ENCODE data around the gene CBX1.
"Not testable (repeated sequence)": the region's sequence is repeated elsewhere in the genome, so short reads cannot be mapped to it uniquely, and the experiment has no call there.

CBX1 gene

DNA sequence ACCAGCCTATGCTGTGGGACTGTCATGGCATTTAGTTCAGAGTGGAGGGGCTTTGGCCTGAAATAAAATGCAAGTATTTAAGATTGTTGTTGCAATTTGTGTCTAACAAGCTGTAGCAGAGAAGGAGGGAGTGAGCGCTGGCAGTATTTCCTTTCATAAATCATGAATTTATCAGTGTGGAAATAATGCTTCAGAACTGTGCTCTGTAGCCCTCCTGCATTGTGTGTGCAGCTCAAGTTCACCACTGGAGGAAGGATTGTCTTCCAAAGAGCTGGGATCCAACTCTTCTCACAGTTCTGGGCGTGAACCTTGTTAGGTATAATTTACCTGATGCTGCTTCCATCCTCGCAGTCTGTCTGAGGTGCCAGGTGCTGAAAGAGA is 21.4 kb upstream of the CBX1 start:
- DNase-seq, result no peak

GRCh38 chr17:48121923-48122664 is 20.8 kb upstream of the CBX1 start:
- DNase-seq, result no peak

GRCh38 chr17:48113201-48113676 is 12.0 kb upstream of the CBX1 start:
- no peak for DNase-seq

GRCh38 chr17:48111937-48112241 is 10.6 kb upstream of the CBX1 start:
- no peak for DNase-seq

GRCh38 chr17:48110761-48111160 is 9.5 kb upstream of the CBX1 start:
- no peak for DNase-seq

DNA sequence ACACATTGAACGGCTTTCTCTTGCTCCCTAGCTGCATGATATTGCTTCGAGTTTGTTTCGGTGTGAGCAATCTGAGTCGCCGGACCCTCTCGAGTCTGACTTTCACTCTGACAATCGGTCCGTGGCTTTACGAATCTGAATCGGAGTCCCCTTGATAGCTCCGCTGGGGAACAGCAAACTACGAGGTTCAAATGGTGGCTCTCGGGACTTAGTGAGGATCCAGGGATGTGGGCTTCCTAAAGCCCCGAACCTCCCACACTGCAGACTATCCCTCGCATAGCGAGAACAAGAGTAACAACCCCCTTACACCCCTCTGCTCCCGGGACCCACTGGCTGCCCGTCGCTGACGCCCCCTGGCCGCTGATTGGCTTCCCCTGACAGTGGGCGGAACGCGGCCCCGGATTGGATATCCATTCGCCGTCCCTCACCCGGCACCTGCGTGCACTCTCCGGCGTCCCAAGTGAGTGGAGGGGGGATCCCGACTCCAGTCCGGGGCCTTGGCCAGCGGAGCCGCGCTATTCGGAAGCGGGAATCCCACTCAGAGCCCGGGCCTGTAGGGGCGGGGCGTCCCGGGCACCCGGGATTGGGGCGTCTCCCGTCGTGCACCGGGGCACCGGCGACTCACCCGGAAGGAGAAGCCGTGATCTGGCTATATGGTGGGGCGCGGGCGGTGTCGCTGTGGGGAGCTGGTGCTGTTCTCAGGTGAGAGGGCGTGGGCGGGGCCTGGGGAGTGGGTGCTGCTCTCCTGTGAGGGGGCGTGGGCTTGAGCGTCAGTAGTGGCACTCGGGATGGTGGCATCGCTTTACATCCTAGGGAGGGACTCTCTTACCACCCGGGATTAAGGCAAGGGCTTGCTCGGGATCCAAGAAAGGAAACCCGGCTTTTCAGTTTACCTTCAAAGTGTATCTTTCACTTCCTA is 6.1 kb upstream of the CBX1 start, which contains the start of gene SNX11:
TSS of gene SNX11 (plus strand) at position 630 of the 919 bp plus-strand sequence. CDS start 4,278 bp downstream, outside the sequence.
- peak; percentile 87 for DNase-seq

DNA sequence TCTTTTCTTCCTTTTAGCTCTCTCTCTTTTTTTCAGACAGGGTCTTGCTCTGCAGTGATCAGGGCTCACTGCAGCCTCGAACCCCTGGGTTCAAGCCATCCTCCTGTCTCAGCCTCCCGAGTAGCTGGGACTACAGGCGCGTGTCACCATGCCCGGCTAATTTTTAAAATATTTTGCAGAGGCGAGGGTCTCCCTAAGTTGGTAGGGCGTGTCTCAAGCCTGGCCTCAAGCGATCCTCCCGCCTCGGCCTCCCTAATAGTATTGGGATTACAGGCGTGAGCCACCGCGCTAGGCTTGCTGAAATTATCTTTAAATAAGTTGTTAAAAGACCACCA is 5.5 kb upstream of the CBX1 start:
- no peak for DNase-seq

DNA sequence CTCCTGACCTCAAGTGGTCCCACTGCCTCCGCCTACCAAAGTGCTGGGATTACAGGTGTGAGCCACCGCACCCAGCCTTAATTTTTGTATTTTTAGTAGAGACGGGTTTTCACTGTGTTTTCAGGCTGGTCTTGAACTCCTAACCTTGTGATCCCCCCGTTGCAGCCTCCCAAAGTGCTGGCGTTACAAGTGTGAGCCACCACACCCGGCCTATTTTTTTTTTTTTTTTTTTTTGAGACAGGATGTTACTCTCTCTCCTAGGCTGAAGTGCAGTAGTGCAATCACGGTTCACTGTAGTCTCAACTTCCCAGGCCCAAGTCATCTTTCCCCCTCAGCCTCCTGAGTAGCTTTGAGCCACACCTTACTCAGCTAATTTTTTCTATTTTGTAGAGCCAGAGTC is 3.2 kb upstream of the CBX1 start:
- DNase-seq, result no peak

GRCh38 chr17:48102798-48103715 is 1.8 kb upstream of the CBX1 start:
- DNase-seq, result no peak

- DNase-seq, result no peak
Observed at GRCh38 chr17:48102043-48102750, 919 bp upstream of the CBX1 start.

- peak; percentile 83 for DNase-seq
Observed at GRCh38 chr17:48100591-48101011, 677 bp downstream of the CBX1 start.

DNA sequence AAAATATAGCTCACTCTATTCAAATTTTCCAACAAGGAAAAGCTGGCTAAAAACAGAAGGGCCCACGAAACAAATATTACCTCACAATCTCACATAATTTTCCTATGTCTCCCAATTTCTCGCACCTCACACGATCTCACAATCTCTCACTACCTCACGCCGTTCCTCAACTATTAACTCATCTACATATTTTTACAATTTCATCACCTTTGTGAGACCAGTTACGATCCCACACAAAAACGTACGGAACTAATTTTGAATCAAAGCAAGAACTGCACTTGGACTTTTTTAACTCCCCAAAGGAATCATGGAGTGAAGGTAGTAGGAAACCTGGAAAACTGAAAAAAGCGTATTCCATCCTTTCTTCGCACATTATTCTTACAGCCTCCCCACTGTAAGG is 1.1 kb downstream of the CBX1 start:
- DNase-seq, result no peak

DNA sequence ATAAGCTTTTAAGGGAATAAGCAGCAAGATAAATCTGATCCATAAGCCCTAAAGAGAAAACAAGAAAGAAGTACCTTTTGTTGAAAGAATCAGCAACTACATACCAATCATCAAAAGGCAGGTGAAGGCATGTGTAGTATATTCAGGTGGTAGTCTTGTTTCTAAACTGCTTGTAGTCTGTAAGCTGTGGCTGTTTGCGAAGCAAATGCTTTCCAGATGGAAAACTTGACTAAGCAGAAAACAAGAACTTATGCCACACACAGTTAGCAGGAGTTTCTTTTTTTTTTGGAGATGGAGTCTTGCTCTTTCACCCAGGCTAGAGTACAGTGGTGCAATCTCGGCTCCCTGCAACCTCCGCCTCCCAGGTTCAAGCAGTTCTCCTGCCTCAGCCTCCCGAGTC is 5.7 kb downstream of the CBX1 start:
- no peak for DNase-seq

- no peak for DNase-seq
Observed at GRCh38 chr17:48093341-48094045, 7.8 kb downstream of the CBX1 start.

DNA sequence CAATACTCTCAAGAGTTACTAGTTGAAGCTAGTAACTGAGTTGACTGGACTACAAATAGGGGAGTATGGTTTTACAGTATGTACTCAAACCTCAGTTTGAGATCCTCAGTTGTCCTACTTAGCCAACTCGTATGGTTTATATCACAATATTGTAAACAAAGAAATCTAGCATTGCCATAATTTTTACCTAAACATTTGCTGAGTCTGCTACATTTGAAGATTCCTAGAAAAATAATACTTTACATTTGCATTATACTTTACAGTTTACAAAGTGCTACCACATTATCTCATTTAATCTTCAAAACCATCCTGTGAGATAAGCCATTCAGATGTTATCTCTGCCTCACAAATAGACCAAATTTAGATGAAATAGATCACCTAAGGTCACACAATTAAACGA is 16.3 kb downstream of the CBX1 start:
- no peak for DNase-seq

- no peak for DNase-seq
Observed at GRCh38 chr17:48081858-48082257, 19.4 kb downstream of the CBX1 start.

DNA sequence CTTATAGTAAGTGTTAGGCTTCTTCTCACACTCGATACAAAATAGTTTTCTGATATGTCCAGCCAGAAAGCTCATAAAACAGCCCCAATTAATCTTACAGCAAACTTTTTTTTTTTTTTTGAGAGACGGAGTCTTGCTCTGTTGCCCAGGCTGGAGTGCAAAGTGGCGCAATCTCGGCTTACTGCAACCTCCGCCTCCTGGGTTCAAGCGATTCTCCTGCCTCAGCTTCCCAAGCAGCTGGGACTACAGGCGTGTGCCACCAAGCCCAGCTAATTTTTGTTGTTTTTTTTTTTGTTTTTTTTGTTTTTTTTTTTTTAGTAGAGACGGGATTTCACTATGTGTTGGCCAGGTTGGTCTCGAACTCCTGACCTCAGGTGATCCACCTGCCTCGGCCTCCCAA is 24.1 kb downstream of the CBX1 start:
- DNase-seq, result not testable (repeated sequence)

DNA sequence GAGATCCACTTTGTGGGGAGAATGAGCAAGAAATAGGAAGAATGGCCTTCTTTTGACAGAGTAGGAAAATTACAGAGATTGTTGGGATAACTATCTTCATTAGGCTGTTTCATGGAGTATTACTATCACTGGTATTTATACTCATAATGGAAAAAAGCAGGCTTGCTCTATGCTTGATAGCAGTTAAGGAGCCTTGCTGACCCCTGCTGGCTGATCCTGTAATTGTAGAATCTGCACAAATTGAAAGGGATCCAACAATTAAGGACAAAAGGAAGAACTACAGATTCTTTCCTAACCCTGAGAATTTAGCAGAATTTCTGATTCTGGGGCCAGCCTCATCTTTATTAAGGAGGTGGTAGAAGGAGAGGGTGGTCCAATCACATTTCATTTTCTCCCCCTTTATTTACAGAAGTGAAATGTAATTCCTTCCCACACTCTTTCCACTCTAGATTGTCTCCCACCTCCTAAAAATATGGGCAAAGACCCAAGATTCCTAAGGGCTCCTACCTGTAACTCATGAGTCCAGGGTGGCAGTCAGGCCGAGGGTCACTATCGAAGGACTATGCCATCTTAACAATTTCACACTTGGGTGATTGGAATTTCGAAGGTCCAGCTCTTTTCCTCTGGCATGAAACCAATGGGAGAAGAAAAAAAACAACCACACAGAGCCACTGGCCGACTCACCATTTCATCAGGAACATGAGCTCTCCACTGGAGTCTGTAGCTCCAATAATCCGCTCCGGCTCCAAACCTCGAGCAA is 26.8 kb downstream of the CBX1 start:
- DNase-seq, result peak; percentile 52

DNA sequence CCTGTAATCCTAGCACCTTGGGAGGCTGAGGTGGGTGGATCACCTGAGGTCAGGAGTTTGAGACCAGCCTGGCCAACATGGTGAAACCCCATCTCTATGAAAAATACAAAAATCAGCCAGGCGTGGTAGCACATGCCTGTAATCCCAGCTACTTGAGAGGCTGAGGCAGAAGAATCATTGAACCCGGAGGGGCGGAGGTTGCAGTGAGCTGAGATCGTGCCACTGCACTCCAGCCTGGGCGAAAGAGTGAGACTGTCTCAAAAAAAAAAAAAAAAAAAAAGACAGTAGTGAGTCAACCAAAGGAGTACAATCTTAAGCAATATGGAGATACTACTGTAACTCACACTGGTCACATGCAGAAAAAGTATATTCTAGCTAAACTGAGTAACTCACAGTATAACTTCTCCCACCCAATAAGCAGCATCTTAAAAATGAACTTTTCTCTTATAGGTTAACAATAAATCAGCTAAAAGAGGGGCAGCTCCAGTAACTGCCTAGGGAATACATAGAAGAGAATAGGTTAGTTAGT is 27.6 kb downstream of the CBX1 start:
- DNase-seq, result not testable (repeated sequence)

- not testable (repeated sequence) for DNase-seq
Observed at GRCh38 chr17:48072811-48073210, 28.5 kb downstream of the CBX1 start.

DNA sequence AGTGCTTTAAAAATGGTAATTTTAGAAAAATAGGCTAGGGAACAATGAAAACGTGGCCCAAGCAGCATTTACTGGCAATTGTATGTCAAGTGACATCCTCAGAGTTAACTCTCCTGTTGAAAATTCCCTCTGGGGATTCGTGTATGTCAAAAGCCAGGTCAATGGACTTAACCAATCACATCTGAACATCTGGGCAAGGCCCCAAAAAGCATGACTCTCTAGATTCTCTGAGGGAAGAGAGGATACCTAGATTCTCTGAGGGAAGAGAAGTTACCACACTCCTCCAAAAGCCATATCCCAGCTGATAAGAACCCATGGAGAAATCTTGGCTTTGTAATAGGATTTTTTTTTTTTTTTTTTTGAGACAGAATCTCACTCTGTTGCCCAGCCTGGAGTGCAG is 29.6 kb downstream of the CBX1 start:
- no peak for DNase-seq
